Measurements from ENCODE around the gene LYRM4.

Gene LYRM4

GRCh38 chr6:5172041-5172653 is 88.6 kb downstream of the LYRM4 start:
- DNase-seq, result no peak

- DNase-seq, result no peak
These were observed 93.2 kb downstream of the LYRM4 start for GRCh38 chr6:5167501-5167900.

- DNase-seq, result no peak
These were observed 96.7 kb downstream of the LYRM4 start for GRCh38 chr6:5164092-5164491.

- no peak for DNase-seq
These were observed 97.5 kb downstream of the LYRM4 start for GRCh38 chr6:5163247-5163646.

GRCh38 chr6:5162355-5162754 is 98.4 kb downstream of the LYRM4 start:
- DNase-seq, result no peak

GRCh38 chr6:5160206-5160605 is 100.5 kb downstream of the LYRM4 start:
- no peak for DNase-seq

- DNase-seq, result no peak
These were observed 101.6 kb downstream of the LYRM4 start for GRCh38 chr6:5159162-5159561.

GRCh38 chr6:5158180-5158579 is 102.6 kb downstream of the LYRM4 start:
- no peak for DNase-seq

GRCh38 chr6:5157621-5158138 is 103.1 kb downstream of the LYRM4 start:
- DNase-seq, result no peak

- DNase-seq, result no peak
These were observed 104.1 kb downstream of the LYRM4 start for GRCh38 chr6:5156627-5157026.

GRCh38 chr6:5155906-5156305 is 104.8 kb downstream of the LYRM4 start:
- no peak for DNase-seq

GRCh38 chr6:5153186-5153585 is 107.6 kb downstream of the LYRM4 start:
- no peak for DNase-seq

- no peak for DNase-seq
These were observed 108.3 kb downstream of the LYRM4 start for GRCh38 chr6:5152460-5152859.

- DNase-seq, result no peak
These were observed 108.8 kb downstream of the LYRM4 start for GRCh38 chr6:5151955-5152401.

- DNase-seq, result no peak
These were observed 109.3 kb downstream of the LYRM4 start for GRCh38 chr6:5151360-5151954.

GRCh38 chr6:5150551-5151075 is 110.1 kb downstream of the LYRM4 start:
- no peak for DNase-seq

GRCh38 chr6:5149891-5150290 is 110.9 kb downstream of the LYRM4 start:
- no peak for DNase-seq

- DNase-seq, result no peak
These were observed 111.5 kb downstream of the LYRM4 start for GRCh38 chr6:5149159-5149704.

GRCh38 chr6:5146398-5146797 is 114.4 kb downstream of the LYRM4 start:
- DNase-seq, result no peak

GRCh38 chr6:5143634-5144311 is 117.0 kb downstream of the LYRM4 start:
- peak; percentile 13 for DNase-seq

GRCh38 chr6:5142915-5143314 is 117.8 kb downstream of the LYRM4 start:
- DNase-seq, result no peak

- DNase-seq, result no peak
These were observed 118.6 kb downstream of the LYRM4 start for GRCh38 chr6:5142131-5142530.

GRCh38 chr6:5141046-5141445 is 119.7 kb downstream of the LYRM4 start:
- no peak for DNase-seq

Data from SIG-M5 (cell line).